Hematopoietic multipotent progenitor cell treated with erythropoietin and hydrocortisone succinate and interleukin-3 and kit ligand, for 4 days (in vitro differentiated cells): ENCODE measurements around the gene LIPC.

Source experiments
- DNase-seq: peaks from one replicate; pipeline ENCODE4 v3.0.0-alpha.2; 2015

Gene LIPC

GRCh38 chr15:58476525-58477162 lies 44.9 kb downstream of the LIPC start:
- no peak for DNase-seq

GRCh38 chr15:58477170-58477569 lies 45.4 kb downstream of the LIPC start:
- DNase-seq, result peak; percentile 77

GRCh38 chr15:58478035-58478434 lies 46.2 kb downstream of the LIPC start:
- no peak for DNase-seq

- DNase-seq, result no peak
Observed at GRCh38 chr15:58478579-58478978, 46.8 kb downstream of the LIPC start.

- DNase-seq, result no peak
Observed at GRCh38 chr15:58479941-58480340, 48.1 kb downstream of the LIPC start.

- DNase-seq, result peak; percentile 60
Observed at GRCh38 chr15:58483376-58483775, 51.6 kb downstream of the LIPC start.

GRCh38 chr15:58484791-58485600 lies 53.2 kb downstream of the LIPC start:
- peak; percentile 85 for DNase-seq

- DNase-seq, result no peak
Observed at GRCh38 chr15:58486062-58486461, 54.3 kb downstream of the LIPC start.

GRCh38 chr15:58486564-58486963 lies 54.8 kb downstream of the LIPC start:
- no peak for DNase-seq

GRCh38 chr15:58487041-58487723 lies 55.4 kb downstream of the LIPC start:
- DNase-seq, result no peak

GRCh38 chr15:58487724-58488120 lies 55.9 kb downstream of the LIPC start:
- DNase-seq, result no peak

- no peak for DNase-seq
Observed at GRCh38 chr15:58489289-58490085, 57.7 kb downstream of the LIPC start.

GRCh38 chr15:58490086-58490887 lies 58.5 kb downstream of the LIPC start:
- no peak for DNase-seq

GRCh38 chr15:58490888-58491473 lies 59.2 kb downstream of the LIPC start:
- no peak for DNase-seq

- DNase-seq, result no peak
Observed at GRCh38 chr15:58491499-58492202, 59.9 kb downstream of the LIPC start.

GRCh38 chr15:58492661-58493397 lies 61.0 kb downstream of the LIPC start:
- peak; percentile 79 for DNase-seq

GRCh38 chr15:58494567-58494966 lies 62.8 kb downstream of the LIPC start:
- DNase-seq, result no peak

- no peak for DNase-seq
Observed at GRCh38 chr15:58495891-58496408, 64.2 kb downstream of the LIPC start.

- no peak for DNase-seq
Observed at GRCh38 chr15:58497046-58497785, 65.4 kb downstream of the LIPC start.
